Activated naive CD4-positive, alpha-beta T cell treated with anti-CD3 and anti-CD28 coated beads, Interleukin-2, amount 50 U/mL, for 16 hours (primary cell): Measurements from ENCODE around the gene DOCK1.

ENCODE experiments used
- DNase-seq: peaks from one replicate; pipeline ENCODE4 v3.0.0-alpha.2; 2020

DOCK1 gene

GRCh38 chr10:127331696-127332095 is 426.5 kb downstream of the DOCK1 start:
- DNase-seq: no peak

DNA sequence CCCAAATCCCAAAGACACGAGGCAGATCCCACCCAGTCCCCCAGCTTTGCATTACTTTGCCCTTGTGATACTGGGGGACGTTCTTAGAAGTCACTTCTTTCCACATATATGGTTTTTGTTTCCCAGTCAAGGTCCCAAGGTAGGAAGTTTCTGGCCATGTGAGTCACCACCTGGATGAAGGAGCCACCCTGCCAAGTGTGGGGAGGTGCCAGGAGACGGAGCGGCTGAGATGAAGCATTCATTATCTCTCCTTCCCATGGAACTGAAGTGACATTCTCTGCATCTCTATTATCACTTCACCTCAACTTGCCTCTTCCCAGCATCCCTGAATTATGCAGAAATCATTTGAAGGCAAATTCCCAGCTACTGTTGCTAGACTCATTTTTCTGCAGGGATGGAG is 427.4 kb downstream of the DOCK1 start:
- DNase-seq: no peak

GRCh38 chr10:127337801-127338200 is 432.6 kb downstream of the DOCK1 start:
- no peak for DNase-seq

GRCh38 chr10:127338399-127339110 is 433.3 kb downstream of the DOCK1 start:
- no peak for DNase-seq

DNA sequence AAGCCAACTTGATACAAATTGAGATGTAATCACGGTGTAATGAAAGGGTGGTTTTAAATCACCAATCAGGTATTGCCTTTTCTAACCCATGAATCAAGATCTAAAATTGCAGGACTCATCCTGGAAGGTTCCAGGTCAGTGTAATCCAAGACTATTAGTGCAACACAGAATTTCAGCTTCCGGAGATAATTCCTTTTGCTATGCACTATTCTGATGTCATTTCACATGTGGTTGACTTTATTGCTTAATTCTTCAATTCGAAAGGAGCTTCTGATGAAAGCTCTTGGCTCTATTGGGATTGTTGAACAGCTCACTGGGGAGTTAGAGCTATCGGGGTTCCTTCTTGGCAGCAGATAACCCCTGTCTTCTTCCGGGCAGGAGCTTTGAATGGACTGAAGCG is 438.6 kb downstream of the DOCK1 start:
- DNase-seq: no peak

DNA sequence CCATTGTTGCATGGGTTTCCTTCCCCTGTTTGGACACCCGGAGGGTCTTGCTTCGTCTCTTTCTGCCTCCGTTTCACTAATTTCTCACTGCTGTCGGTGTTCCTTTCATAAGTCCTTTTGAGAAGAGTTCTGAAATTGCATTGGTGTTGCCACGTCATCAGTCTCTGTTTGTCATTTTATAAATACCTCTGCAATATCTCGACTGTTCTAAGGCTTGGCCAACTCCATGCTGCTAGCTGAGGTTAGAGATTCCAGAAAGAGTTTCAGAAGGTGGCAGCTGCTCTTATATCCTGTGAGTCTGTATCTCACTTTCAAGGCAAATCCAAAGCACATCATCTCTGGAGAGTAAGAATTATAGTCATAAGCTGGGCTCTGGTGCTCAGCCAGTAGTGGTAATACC is 439.1 kb downstream of the DOCK1 start:
- no peak for DNase-seq

DNA sequence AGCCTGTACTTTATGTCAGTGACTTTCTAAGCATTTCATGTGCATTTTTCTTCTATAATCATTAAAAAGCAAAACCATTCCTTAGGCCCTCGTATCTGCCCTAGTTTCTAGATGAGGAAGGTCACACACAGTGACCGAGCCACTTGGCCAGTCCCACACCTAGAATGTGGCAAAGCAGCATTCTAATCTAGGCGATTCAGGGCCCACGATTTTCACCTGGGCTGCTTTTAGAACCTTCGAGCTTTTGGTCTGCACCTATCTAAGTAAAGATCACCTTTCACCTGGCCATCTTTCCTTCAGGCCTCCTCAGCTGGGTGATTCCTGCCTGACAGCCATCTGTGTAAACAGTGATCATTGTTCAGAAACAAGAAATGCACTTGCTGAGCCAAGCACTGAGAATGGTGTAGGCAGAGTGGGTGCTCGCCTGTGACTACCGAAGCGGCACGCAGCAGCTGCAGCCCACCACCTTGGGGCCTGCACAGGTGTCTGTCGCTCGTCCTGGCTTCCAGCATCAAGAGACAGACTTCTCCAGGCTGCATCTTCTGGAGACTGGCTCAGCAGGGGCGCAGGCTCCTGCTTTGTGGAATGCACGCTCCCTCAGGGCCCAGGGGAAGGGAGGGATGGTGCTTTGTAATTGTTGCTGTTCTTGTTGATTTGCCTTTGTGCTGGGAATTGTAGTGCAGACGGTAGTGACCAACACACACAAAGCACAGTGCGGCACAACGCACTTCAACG is 440.2 kb downstream of the DOCK1 start:
- no peak for DNase-seq

GRCh38 chr10:127346604-127347003 is 441.4 kb downstream of the DOCK1 start:
- no peak for DNase-seq

DNA sequence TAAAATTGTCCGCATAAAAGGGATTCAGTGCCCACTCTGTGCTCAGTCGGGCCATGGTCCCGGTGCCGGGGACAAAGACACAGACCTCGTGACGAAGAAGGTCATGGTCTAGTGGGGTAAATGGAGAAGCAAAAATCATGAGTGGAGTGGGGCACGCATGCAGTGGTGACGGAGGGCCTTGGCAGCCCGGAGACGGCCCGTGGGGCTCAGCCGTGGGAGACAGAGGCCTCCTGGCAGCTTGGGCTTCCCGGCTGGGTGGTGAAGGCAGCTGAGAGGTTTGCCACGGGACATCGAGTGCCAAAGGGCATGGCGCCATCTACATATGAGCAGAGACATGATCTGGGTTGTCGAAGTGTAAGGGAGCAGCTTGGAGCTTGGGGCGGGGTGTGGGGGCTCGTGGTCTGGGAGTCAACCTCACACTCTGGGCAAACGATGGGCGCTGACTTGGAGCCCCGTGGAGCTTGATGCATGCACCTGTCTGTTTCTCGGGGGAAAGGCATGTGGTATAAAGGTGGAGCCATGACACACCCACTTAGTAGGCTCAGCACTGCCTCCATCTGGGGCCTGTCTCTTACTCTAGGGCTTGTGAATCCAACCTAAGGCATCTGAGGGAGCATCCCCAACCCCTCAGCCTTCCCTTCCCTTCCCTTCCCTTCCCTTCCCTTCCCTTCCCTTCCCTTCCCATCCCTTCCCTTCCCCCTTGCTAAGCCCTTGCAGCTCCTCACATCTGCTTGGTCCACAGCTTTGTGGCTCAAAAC is 442.2 kb downstream of the DOCK1 start:
- DNase-seq: no peak

DNA sequence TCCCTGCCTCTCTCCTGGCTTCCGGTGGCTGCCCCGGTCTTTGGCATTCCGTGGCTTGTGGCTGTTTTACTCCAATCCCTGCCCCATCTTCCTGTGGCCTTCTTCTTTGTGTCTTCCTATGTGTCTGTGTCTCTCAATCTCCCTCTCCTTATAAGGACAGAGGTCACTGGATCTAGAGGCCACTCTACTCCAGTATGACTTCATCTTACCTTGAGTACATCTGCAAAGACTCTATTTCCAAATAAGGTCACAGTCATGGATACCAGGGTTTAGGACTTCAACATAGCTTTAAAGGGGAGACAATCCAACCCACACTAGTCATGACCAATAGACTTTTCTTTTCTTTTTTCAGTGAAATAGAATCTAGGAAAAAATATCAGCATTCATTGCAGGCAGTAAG is 444.5 kb downstream of the DOCK1 start:
- no peak for DNase-seq

GRCh38 chr10:127351542-127351941 is 446.3 kb downstream of the DOCK1 start:
- no peak for DNase-seq

- DNase-seq: no peak
Observed at GRCh38 chr10:127353544-127353943, 448.3 kb downstream of the DOCK1 start.

DNA sequence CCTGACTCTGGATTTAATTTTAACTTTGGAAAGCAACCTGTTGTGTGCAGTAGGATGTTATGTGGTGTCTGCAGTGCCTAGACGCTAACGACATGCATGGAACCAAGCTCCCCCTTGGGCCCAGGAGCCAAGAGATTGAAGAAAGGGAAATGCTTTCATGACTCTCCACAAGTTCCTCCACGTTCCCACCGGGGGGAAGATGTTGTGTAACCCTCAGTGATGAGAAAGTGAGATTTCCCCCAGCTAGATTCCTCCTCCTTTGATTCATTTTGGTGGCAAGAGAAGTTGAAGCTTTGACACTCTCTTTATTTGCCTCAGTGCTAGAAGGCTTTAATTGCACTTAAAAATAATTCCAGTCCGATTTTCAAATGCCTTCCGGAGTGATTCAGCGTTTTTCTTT is 449.0 kb downstream of the DOCK1 start:
- no peak for DNase-seq

DNA sequence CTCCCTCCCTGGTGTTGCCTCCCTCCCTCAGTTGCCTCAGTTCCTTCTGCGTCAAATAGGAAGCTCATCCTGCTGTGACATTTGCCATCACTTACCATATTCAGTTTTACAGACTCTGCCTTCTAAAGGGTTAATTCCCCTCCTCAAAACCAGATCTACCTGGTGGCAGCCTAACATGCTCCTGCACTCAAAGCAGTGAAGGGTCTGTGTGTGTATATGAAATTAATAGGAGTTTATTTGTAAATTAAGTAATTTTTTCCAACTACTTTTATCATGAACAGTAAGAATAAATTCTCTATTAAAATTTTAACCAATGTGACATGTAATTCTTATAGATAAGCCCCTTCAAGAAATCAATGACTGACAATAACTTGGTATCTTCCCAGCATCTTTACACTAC is 449.8 kb downstream of the DOCK1 start:
- DNase-seq: no peak

- no peak for DNase-seq
Observed at GRCh38 chr10:127356360-127356759, 451.1 kb downstream of the DOCK1 start.

- no peak for DNase-seq
Observed at GRCh38 chr10:127357265-127357664, 452.0 kb downstream of the DOCK1 start.

DNA sequence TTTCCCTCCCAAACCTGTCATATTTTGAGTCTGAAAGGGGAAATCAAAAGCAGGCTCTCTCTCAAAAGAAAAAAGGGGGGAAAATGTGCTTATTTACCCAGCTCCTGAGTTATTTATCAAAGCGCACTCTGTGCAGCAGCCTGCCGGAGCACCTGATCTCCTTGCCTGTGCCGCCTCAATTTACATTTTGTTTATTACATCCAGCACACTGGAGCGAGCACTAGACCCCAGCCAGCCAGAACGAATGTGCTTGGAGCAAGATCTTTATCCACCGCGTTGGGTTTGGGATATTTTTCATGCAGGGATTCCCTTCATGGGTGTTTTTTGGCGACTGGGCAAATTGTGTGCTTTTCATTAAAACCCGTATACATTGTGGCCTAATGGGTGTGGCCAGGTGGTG is 453.1 kb downstream of the DOCK1 start:
- no peak for DNase-seq

- no peak for DNase-seq
Observed at GRCh38 chr10:127364034-127364433, 458.8 kb downstream of the DOCK1 start.

DNA sequence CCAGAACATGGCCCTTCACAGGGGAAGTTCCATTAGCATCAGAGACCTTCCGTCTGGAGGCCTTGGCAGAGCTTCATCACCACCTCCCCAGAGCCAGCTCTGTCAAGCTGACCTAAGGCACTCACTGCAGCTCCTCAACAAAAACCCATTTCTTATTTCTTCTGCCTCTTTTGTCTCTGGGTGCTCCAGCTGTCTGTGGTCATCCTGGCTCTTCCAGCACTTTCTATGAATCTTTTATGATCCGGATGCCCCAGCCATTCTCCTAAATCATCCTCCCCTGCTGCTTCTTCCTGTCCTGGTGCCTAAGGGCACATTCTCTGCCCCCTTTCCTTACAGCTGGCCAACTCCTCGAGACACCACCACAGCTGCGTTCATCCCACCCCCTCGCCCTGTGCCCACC is 462.9 kb downstream of the DOCK1 start:
- no peak for DNase-seq

- no peak for DNase-seq
Observed at GRCh38 chr10:127368929-127369328, 463.7 kb downstream of the DOCK1 start.

DNA sequence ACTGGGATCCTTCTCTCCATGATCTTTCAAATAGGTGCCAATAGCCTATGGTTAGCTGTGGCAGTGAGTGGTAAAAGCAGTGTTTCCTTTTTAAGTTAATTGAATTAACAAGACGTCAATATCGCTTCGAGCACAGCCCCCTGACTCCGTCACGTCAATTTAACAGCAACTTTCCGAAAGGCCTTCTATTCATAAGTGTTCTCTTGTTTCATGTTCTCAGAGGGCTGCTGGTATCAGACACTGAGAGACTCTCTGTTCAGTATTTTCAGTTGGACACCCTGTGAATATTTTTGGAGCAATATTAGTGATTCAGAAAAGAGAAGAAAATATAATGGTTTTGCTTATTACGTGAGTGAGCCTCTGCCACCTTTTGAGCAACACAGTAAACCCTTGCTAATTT is 465.4 kb downstream of the DOCK1 start:
- DNase-seq: no peak

- no peak for DNase-seq
Observed at GRCh38 chr10:127372361-127372760, 467.1 kb downstream of the DOCK1 start.

DNA sequence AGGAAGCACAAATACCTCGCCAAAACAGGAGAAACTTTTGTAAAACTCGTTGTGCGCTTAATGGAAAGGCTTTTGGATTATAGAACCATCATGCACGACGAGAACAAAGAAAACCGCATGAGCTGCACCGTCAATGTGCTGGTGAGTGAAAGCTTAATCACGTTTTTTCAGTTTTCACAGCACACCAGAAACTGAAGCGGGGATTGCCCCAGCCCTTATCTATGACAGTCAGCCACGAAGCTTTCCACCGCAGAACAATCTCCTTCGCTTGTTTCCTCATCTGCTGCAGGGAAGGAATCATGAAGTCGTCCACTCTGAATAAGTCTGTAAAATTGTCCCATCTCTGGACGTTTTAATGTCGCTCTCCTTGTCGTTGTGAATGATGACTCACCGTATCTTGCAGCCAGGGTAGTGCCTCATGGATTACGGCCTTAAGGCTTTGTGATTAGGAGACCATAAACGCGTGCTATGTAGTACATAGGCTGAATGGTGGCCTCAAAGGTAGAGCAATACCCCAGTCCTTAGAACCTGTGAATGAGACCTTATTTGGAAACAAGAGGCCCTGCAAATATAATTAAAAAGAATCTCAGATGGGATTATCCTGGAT is 468.9 kb downstream of the DOCK1 start:
- DNase-seq: no peak

DNA sequence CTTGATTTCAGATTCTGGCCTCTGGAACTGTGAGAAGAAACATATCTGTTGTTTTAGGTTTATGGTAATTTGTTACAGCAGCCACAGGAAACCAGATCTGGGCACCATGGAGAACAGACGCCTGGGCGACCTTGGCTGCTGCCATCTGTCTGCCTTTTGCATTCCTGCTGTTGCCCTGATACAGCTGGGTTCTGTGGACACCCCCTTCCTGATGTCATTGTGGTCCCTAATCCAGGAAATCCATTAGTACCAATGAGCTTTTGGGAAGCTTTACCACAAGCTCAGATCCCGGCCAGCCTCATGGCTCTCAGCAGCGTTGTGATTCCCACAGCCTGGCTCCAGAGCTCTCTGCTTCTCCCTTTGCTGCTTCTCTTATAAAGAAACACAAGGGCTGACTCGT is 469.7 kb downstream of the DOCK1 start:
- DNase-seq: no peak
